H1 (cell line): Measurements from ENCODE around the gene QPCTL. TPM values are rescaled to one million over a fixed set of nuclear protein-coding genes. Genes with fewer than 3 reads are reported as not detected.

Experiments
- microRNA counts: library from miRNA; unstranded; fragments of <30 nt; microRNA quantifications from one replicate; lab custom pipeline; 2015
- microRNA-seq, 2 experiments: library from miRNA; unstranded; fragments of <30 nt; microRNA quantifications; one replicate each; pipeline versions ENCODE4 to v1.2.0, GENCODE V29; 2016 to 2020; ENCODE audit warnings: borderline microRNAs expressed in 2 of 2, borderline number of aligned reads in 2 of 2, borderline replicate concordance in 1 of 2
- polyA plus RNA-seq, 7 experiments: library from polyadenylated mRNA; depleted of rRNA in 3 of 7; stranded (reverse) in 5 of 7; unstranded in 2 of 7; fragments of >200 nt in 5 of 7; fragments of 200-250 nt in 2 of 7; gene quantifications; 1 replicate in 5 of 7; 2 replicates in 1 of 7; 4 replicates in 1 of 7; pipeline versions ENCODE4 v1.2.1 to v1.2.3, GENCODE V29; 2011 to 2013; ENCODE audit warnings: missing spikeins in 2 of 7, mixed read lengths in 2 of 7
- small RNA-seq: library from polyadenylated mRNA; stranded (forward); fragments of <200 nt; extraction: miRNeasy Mini kit (QIAGEN cat#:217004); gene quantifications from one replicate; pipeline ENCODE3, GENCODE V24; 2013; ENCODE audit not compliant: insufficient read depth
- total RNA-seq: library from RNA; stranded (reverse); fragmentation: NEBNext Ultra II Directional; extraction: Animal tissue kit (Norgen Biotek cat#: 25700); gene quantifications from 2 replicates; pipeline ENCODE4 v1.2.1, GENCODE V29; 2021

The QPCTL gene
- total and polyA plus RNA-seq, 2 of the 8 experiments (the other 6 are each of a cell fraction or from before 2014, with no cell fraction given), result 25.2 to 35.3 TPM

MicroRNAs within 50 kb of the gene (microRNA counts, 767-probe panel; counts per million panel counts)
- microRNA hsa-miR-642a-5p (lab: Ali Mortazavi, UCI) (879 counts per million, percentile 95 among the panel's probes with 10 or more counts), microRNA hsa-miR-642b-3p (lab: Ali Mortazavi, UCI) (879 counts per million, percentile 95 among the panel's probes with 10 or more counts)

Small RNAs within 50 kb of the gene (microRNA-seq; reads per million reads assigned to microRNA genes)
- gene MIR642A, result 0 reads per million in 2 experiments
- gene MIR642B, result 0 reads per million in 2 experiments

Small RNAs within 50 kb of the gene (small RNA-seq; reads per million reads assigned to genes)
- gene MIR642A (1.0 reads per million), gene RN7SL836P (not detected)

Other genes with a start within 250 kb of the QPCTL start
- gene FOSB, start 224.7 kb upstream of the QPCTL start, total RNA-seq, result 1.3 and 2.7 TPM in 2 replicates
- gene FOSB, start 224.7 kb upstream of the QPCTL start, polyA plus RNA-seq (2011; rRNA removed), result 0.44 and 1.2 TPM in 2 replicates
- gene RTN2, start 195.6 kb upstream of the QPCTL start, total RNA-seq, result 21.1 and 21.6 TPM in 2 replicates
- 21.0 and 33.5 TPM in 2 replicates for gene RTN2, start 195.6 kb upstream of the QPCTL start, polyA plus RNA-seq (2011; rRNA removed)
- 11.0 and 12.2 TPM in 2 replicates for gene PPM1N, start 194.2 kb upstream of the QPCTL start, total RNA-seq
- 14.4 and 17.5 TPM in 2 replicates for gene PPM1N, start 194.2 kb upstream of the QPCTL start, polyA plus RNA-seq (2011; rRNA removed)
- gene VASP, start 185.2 kb upstream of the QPCTL start, total RNA-seq, result 135 and 138 TPM in 2 replicates
- 89.7 and 163 TPM in 2 replicates for gene VASP, start 185.2 kb upstream of the QPCTL start, polyA plus RNA-seq (2011; rRNA removed)
- 12.8 and 14.5 TPM in 2 replicates for gene OPA3, start 107.9 kb upstream of the QPCTL start, total RNA-seq
- 12.5 and 16.4 TPM in 2 replicates for gene OPA3, start 107.9 kb upstream of the QPCTL start, polyA plus RNA-seq (2011; rRNA removed)
- gene GPR4, start 90.5 kb upstream of the QPCTL start, total RNA-seq, result 0.19 TPM in 1 of 2 replicates, not detected in the other
- gene GPR4, start 90.5 kb upstream of the QPCTL start, polyA plus RNA-seq (2011; rRNA removed), result 0.39 and 0.41 TPM in 2 replicates
- 28.1 and 28.8 TPM in 2 replicates for gene EML2, start 53.3 kb upstream of the QPCTL start, total RNA-seq
- gene EML2, start 53.3 kb upstream of the QPCTL start, polyA plus RNA-seq (2011; rRNA removed), result 29.4 and 45.4 TPM in 2 replicates
- gene GIPR, start 24.4 kb upstream of the QPCTL start, total RNA-seq, result 0.54 and 1.3 TPM in 2 replicates
- gene GIPR, start 24.4 kb upstream of the QPCTL start, polyA plus RNA-seq (2011; rRNA removed), result 0.42 and 1.0 TPM in 2 replicates
- 759 and 761 TPM in 2 replicates for gene SNRPD2, start 713 bp upstream of the QPCTL start, total RNA-seq
- 493 and 645 TPM in 2 replicates for gene SNRPD2, start 713 bp upstream of the QPCTL start, polyA plus RNA-seq (2011; rRNA removed)
- 38.9 and 42.3 TPM in 2 replicates for gene FBXO46, start 38.2 kb downstream of the QPCTL start, total RNA-seq
- 11.2 and 22.1 TPM in 2 replicates for gene FBXO46, start 38.2 kb downstream of the QPCTL start, polyA plus RNA-seq (2011; rRNA removed)
- not detected in 2 replicates for gene MEIOSIN, start 40.8 kb downstream of the QPCTL start, total RNA-seq
- 0.11 and 0.14 TPM in 2 replicates for gene MEIOSIN, start 40.8 kb downstream of the QPCTL start, polyA plus RNA-seq (2011; rRNA removed)
- 24.2 and 27.3 TPM in 2 replicates for gene SIX5, start 76.6 kb downstream of the QPCTL start, total RNA-seq
- 20.9 and 37.2 TPM in 2 replicates for gene SIX5, start 76.6 kb downstream of the QPCTL start, polyA plus RNA-seq (2011; rRNA removed)
- 27.4 and 28.2 TPM in 2 replicates for gene DMPK, start 89.8 kb downstream of the QPCTL start, total RNA-seq
- 13.7 and 25.3 TPM in 2 replicates for gene DMPK, start 89.8 kb downstream of the QPCTL start, polyA plus RNA-seq (2011; rRNA removed)
- 41.0 and 41.6 TPM in 2 replicates for gene DMWD, start 100.2 kb downstream of the QPCTL start, total RNA-seq
- 13.6 and 23.7 TPM in 2 replicates for gene DMWD, start 100.2 kb downstream of the QPCTL start, polyA plus RNA-seq (2011; rRNA removed)
- gene RSPH6A, start 122.6 kb downstream of the QPCTL start, total RNA-seq, result 0.19 and 0.25 TPM in 2 replicates
- 0.05 TPM in 2 replicates for gene RSPH6A, start 122.6 kb downstream of the QPCTL start, polyA plus RNA-seq (2011; rRNA removed)
- gene SYMPK, start 170.5 kb downstream of the QPCTL start, total RNA-seq, result 81.5 and 93.6 TPM in 2 replicates
- 99.5 and 142 TPM in 2 replicates for gene SYMPK, start 170.5 kb downstream of the QPCTL start, polyA plus RNA-seq (2011; rRNA removed)
- gene FOXA3, start 171.7 kb downstream of the QPCTL start, total RNA-seq, result 20.2 and 21.7 TPM in 2 replicates
- gene FOXA3, start 171.7 kb downstream of the QPCTL start, polyA plus RNA-seq (2011; rRNA removed), result 40.1 and 49.1 TPM in 2 replicates
- gene IRF2BP1, start 193.5 kb downstream of the QPCTL start, total RNA-seq, result 24.4 and 25.3 TPM in 2 replicates
- 12.1 and 22.1 TPM in 2 replicates for gene IRF2BP1, start 193.5 kb downstream of the QPCTL start, polyA plus RNA-seq (2011; rRNA removed)
- 11.1 and 12.6 TPM in 2 replicates for gene MYPOP, start 209.9 kb downstream of the QPCTL start, total RNA-seq
- 3.2 and 5.8 TPM in 2 replicates for gene MYPOP, start 209.9 kb downstream of the QPCTL start, polyA plus RNA-seq (2011; rRNA removed)
- not detected in 2 replicates for gene NANOS2, start 222.1 kb downstream of the QPCTL start, total RNA-seq
- 0.20 and 0.24 TPM in 2 replicates for gene NANOS2, start 222.1 kb downstream of the QPCTL start, polyA plus RNA-seq (2011; rRNA removed)